Measurements from ENCODE around the gene CX3CR1.
"Not testable (repeated sequence)": the region's sequence is repeated elsewhere in the genome, so short reads cannot be mapped to it uniquely, and the experiment has no call there.

The CX3CR1 gene

GRCh38 chr3:39279745-39280517, at the start of gene CX3CR1:
TSS of gene CX3CR1 (minus strand) at chr3:39280036. CDS start at chr3:39266509, 13,527 bp downstream.
- DNase-seq = peak; percentile 52

GRCh38 chr3:39329493-39329892, 49.7 kb upstream of the CX3CR1 start, which contains the start of gene CCR8:
TSS of gene CCR8 (plus strand) at chr3:39329709. CDS start at chr3:39332332, 2,623 bp downstream.
- DNase-seq = peak; percentile 54

- DNase-seq = no peak
Observed at GRCh38 chr3:39327746-39328349, 48.0 kb upstream of the CX3CR1 start.

- no peak for DNase-seq
Observed at GRCh38 chr3:39327053-39327745, 47.4 kb upstream of the CX3CR1 start.

- no peak for DNase-seq
Observed at GRCh38 chr3:39325236-39325635, 45.4 kb upstream of the CX3CR1 start.

- no peak for DNase-seq
Observed at GRCh38 chr3:39323494-39323893, 43.7 kb upstream of the CX3CR1 start.

- no peak for DNase-seq
Observed at GRCh38 chr3:39322936-39323335, 43.1 kb upstream of the CX3CR1 start.

- DNase-seq = not testable (repeated sequence)
Observed at GRCh38 chr3:39322209-39322715, 42.4 kb upstream of the CX3CR1 start.

- DNase-seq = not testable (repeated sequence)
Observed at GRCh38 chr3:39321574-39321983, 41.7 kb upstream of the CX3CR1 start.

GRCh38 chr3:39319249-39319648, 39.4 kb upstream of the CX3CR1 start:
- DNase-seq = no peak

- DNase-seq = no peak
Observed at GRCh38 chr3:39318301-39318700, 38.5 kb upstream of the CX3CR1 start.

GRCh38 chr3:39317571-39318169, 37.8 kb upstream of the CX3CR1 start:
- no peak for DNase-seq

- DNase-seq = no peak
Observed at GRCh38 chr3:39315420-39315819, 35.6 kb upstream of the CX3CR1 start.

GRCh38 chr3:39313289-39313688, 33.5 kb upstream of the CX3CR1 start:
- DNase-seq = no peak

- DNase-seq = no peak
Observed at GRCh38 chr3:39302178-39302577, 22.3 kb upstream of the CX3CR1 start.

GRCh38 chr3:39299279-39299678, 19.4 kb upstream of the CX3CR1 start:
- DNase-seq = no peak

- DNase-seq = no peak
Observed at GRCh38 chr3:39296197-39297077, 16.6 kb upstream of the CX3CR1 start.

GRCh38 chr3:39295184-39295775, 15.4 kb upstream of the CX3CR1 start:
- DNase-seq = no peak

- DNase-seq = no peak
Observed at GRCh38 chr3:39294446-39295183, 14.8 kb upstream of the CX3CR1 start.

GRCh38 chr3:39292961-39293360, 13.1 kb upstream of the CX3CR1 start:
- peak; percentile 31 for DNase-seq

GRCh38 chr3:39291903-39292329, 12.1 kb upstream of the CX3CR1 start:
- DNase-seq = peak; percentile 48
